Measurements from ENCODE around the gene LIPT2. TPM values are rescaled to one million over a fixed set of nuclear protein-coding genes. Genes with fewer than 3 reads are reported as not detected.

Gene LIPT2
- total RNA-seq, 4 donors from 2014 or later: 5.1 to 10.6 (median 7.6) TPM

DNA sequence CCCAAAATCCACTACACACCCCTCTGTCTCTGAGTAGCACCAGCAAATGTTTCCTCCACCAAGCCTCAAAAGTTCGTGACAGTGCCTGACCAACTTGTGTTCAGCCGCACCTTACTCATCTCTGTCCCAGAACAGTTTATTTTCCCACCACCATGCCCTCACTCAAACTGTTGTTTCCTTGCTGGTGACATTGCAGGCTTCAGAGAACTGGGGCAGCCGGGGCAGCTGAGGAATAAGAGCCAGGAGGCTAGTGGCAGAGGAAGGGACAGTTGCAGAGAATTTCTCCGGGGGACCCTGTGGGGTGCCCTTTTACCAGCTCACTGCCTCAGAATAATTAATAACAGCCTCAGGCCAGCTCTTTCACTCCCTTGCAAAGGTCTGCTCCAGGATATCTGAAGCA, 25.5 kb downstream of the LIPT2 start:
- peak in 1 of 2 donors; percentile 45 for DNase-seq (ENCODE audit: low spot score in 2 of 2)
- Histone ChIP-seq H3K36me3 (no peaks in the 10 kb centered on the region), H3K27ac (no peak overlapping the region), H3K9me3 (no peaks in the 10 kb centered on the region), H3K4me1 (peaks cover 17% of the 10 kb centered on the region), H3K4me3 (no peak overlapping the region), H3K27me3 (no peaks in the 10 kb centered on the region)
- TF ChIP-seq, protein P1, sequence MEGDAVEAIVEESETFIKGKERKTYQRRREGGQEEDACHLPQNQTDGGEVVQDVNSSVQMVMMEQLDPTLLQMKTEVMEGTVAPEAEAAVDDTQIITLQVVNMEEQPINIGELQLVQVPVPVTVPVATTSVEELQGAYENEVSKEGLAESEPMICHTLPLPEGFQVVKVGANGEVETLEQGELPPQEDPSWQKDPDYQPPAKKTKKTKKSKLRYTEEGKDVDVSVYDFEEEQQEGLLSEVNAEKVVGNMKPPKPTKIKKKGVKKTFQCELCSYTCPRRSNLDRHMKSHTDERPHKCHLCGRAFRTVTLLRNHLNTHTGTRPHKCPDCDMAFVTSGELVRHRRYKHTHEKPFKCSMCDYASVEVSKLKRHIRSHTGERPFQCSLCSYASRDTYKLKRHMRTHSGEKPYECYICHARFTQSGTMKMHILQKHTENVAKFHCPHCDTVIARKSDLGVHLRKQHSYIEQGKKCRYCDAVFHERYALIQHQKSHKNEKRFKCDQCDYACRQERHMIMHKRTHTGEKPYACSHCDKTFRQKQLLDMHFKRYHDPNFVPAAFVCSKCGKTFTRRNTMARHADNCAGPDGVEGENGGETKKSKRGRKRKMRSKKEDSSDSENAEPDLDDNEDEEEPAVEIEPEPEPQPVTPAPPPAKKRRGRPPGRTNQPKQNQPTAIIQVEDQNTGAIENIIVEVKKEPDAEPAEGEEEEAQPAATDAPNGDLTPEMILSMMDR (IDR thresholded peaks at IDR 0.05): no peak
- no peak for TF ChIP-seq EP300 (IDR thresholded peaks at IDR 0.05)
- no peak for TF ChIP-seq POLR2AphosphoS5 (IDR thresholded peaks at IDR 0.05)
- no peak for TF ChIP-seq POLR2A (IDR thresholded peaks at IDR 0.05)
- 82% methylated on average over 4 of the region's 4 CpGs for WGBS

DNA sequence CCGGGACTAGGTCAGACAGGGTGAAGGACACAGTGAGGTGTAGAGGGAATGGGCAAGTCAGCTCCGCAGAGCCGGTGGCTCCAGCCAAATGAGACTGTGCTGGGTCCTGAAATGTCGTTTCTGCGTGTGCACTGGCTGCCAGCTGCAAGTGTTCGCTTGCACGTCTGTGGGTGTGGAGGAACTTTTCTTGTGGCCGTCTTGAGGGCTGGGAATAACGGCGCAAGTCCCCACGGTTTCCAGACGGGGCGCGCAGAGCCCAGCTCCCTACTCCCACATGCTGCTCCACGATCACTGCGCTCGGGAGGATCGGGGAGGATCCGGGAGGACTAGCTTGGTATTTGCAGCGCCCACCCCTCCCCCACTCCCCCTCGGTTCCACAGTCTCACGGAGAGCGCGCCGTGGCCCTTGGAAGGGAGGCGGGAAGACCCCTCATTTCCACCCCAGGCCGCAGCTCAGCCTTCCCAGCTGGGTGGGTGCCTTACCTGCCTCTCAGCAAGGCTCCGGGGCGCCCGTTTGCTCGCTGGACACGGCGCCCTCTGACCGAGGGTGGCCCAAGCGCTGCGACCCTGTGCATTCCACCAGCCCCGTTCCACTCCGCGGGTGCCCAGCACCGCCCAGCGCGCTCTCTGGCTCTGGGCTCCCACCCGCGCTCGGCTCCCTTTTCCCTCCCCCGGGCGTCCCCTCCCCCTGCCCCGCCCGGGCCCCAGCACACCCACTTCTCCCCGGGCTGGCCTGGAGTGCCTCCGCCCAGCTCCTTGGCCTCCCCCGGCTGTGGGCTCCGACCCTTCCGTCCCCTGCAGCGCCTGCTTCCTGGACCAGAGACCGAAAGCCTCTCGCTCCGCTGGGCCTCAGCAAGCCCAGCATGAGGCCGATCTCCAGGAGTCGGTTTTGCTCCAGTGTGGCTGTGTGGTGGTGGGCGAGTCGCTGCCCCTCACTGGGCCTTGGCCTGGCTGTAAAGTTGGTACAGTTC, 26.3 kb downstream of the LIPT2 start, which contains the start of gene KCNE3:
KCNE3 (minus strand) TSS at position 634 of the 970 bp plus-strand sequence. CDS start 9,986 bp downstream, outside the sequence.
- no peak for DNase-seq (ENCODE audit: low spot score in 2 of 2)
- Histone ChIP-seq H3K36me3 (no peaks in the 10 kb centered on the region), H3K4me1 (peaks cover 17% of the 10 kb centered on the region), H3K4me3 (peak within 1 kb of the TSS; percentile 54), H3K27me3 (no peaks in the 10 kb centered on the region), H3K9me3 (no peaks in the 10 kb centered on the region), H3K27ac (peak within 1 kb of the TSS; percentile 22)
- TF ChIP-seq, protein P1 (IDR thresholded peaks at IDR 0.05): no peak
- no peak for TF ChIP-seq POLR2AphosphoS5 (IDR thresholded peaks at IDR 0.05)
- TF ChIP-seq POLR2A (IDR thresholded peaks at IDR 0.05): no peak
- TF ChIP-seq EP300 (IDR thresholded peaks at IDR 0.05): no peak
- 10% methylated on average over 33 of the region's 62 CpGs for WGBS

DNA sequence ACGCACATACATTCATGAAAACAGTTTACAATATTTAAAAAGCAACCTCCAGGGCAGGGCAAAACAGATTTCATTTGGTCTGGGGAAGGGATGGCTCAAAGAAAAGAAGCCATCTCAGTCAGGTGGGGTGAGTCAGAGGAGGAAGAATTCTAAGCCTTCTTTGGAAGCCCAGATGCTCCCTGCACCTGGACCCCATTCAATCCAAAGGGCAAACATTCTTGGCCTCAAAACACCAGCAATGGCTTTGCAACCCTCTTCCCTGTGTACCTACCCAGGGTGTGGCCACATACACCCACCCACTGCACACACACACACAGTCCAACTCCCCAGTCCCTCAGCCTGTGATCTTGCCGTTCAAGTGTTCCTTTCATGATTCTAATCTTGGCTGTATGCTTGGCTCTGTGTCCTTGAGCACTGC, 28.2 kb downstream of the LIPT2 start:
- no peaks in the 10 kb centered on the region for H3K9me3 ChIP-seq
- TF ChIP-seq, protein P1 (IDR thresholded peaks at IDR 0.05): no peak
- no peak for TF ChIP-seq POLR2A (IDR thresholded peaks at IDR 0.05)
- no peak for TF ChIP-seq POLR2AphosphoS5 (IDR thresholded peaks at IDR 0.05)
- no peak for TF ChIP-seq EP300 (IDR thresholded peaks at IDR 0.05)
- H3K27me3 ChIP-seq: no peaks in the 10 kb centered on the region
- no peak for DNase-seq (ENCODE audit: low spot score in 2 of 2)
- H3K36me3 ChIP-seq: no peaks in the 10 kb centered on the region
- WGBS: 63% methylated on average over 2 of the region's 2 CpGs
- H3K27ac ChIP-seq: no peak overlapping the region
- no peak overlapping the region for H3K4me3 ChIP-seq
- H3K4me1 ChIP-seq: peaks cover 19% of the 10 kb centered on the region

DNA sequence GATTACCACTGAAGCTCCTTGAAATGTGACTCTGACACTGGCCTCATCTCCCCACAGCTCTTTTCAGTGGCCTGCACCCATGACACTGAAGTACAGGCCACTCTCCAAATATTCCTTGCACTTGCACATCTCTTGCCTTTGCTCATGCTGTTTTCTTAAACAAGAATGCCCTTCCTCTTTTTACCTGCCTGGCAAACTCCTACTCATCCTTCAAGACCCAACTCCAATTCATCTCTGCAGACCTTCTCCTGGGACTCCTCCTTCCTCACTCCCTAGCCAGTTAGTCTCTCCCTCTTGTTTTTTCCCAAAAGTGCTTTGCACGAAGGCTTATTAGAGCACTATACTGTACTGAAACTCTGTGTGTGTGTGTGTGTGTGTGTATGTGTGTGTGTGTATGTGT, 28.8 kb downstream of the LIPT2 start:
- Histone ChIP-seq H3K27me3 (no peaks in the 10 kb centered on the region), H3K36me3 (no peaks in the 10 kb centered on the region), H3K4me1 (peaks cover 19% of the 10 kb centered on the region), H3K27ac (no peak overlapping the region), H3K4me3 (no peak overlapping the region), H3K9me3 (no peaks in the 10 kb centered on the region)
- 88% methylated on average over 1 of the region's 1 CpG for WGBS
- DNase-seq (ENCODE audit: low spot score in 2 of 2): no peak
- no peak for TF ChIP-seq POLR2AphosphoS5 (IDR thresholded peaks at IDR 0.05)
- TF ChIP-seq EP300 (IDR thresholded peaks at IDR 0.05): no peak
- no peak for TF ChIP-seq POLR2A (IDR thresholded peaks at IDR 0.05)
- TF ChIP-seq, protein P1 (IDR thresholded peaks at IDR 0.05): no peak

DNA sequence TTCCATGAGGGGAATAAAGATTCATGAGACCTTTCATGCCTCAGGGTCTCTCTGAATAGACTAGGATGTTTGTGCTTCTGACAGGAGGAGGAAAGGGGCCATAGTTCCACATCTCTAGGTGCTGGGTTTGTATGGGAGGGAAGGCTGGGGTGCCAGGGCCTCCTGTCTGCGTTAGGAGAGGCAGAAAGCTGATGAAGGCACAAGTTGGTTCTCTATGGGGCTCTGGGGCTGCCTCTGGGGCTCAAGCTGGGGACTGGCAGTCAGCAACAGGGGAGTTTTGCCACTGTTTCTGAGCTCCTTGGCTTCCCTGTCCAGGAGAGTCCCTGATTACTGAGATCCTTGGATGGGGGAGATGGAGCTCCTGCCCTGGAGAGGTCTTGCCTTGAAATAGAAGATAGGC, 30.3 kb downstream of the LIPT2 start:
- Histone ChIP-seq H3K4me1 (peaks cover 19% of the 10 kb centered on the region), H3K27ac (no peak overlapping the region), H3K9me3 (no peaks in the 10 kb centered on the region), H3K27me3 (no peaks in the 10 kb centered on the region), H3K4me3 (no peak overlapping the region), H3K36me3 (no peaks in the 10 kb centered on the region)
- no peak for DNase-seq (ENCODE audit: low spot score in 2 of 2)
- TF ChIP-seq POLR2A (IDR thresholded peaks at IDR 0.05) (no peak), POLR2AphosphoS5 (IDR thresholded peaks at IDR 0.05) (no peak), EP300 (IDR thresholded peaks at IDR 0.05) (no peak)
- TF ChIP-seq, protein P1 (IDR thresholded peaks at IDR 0.05): no peak
- WGBS: 100% methylated on average over 1 of the region's 1 CpG
